Upper lobe of right lung (tissue), 1 donor: Measurements from ENCODE around the gene GDNF. TPM values are rescaled to one million over a fixed set of nuclear protein-coding genes. Genes with fewer than 3 reads are reported as not detected.

ENCODE experiments used
- ATAC-seq: fragments of 200-7000 bp; cut with Tn5 transposase; one replicate; pipeline ENCODE4 v1.9.1; 2020; ENCODE audit warnings: mild to moderate bottlenecking, moderate library complexity
- DNase-seq: peaks from one replicate; pipeline ENCODE4 v3.0.0-alpha.2; 2020
- H3K27ac ChIP-seq: fragments of 200-600 bp; one replicate; pipeline ENCODE4 v1.8.0; 2022
- H3K27me3 ChIP-seq: fragments of 200-600 bp; one replicate; pipeline ENCODE4 v1.8.0; 2022; ENCODE audit warnings: mild to moderate bottlenecking
- H3K36me3 ChIP-seq: fragments of 200-600 bp; one replicate; pipeline ENCODE4 v1.8.0; 2022
- H3K4me1 ChIP-seq: fragments of 200-600 bp; one replicate; pipeline ENCODE4 v1.8.0; 2022
- H3K4me3 ChIP-seq: fragments of 200-600 bp; one replicate; pipeline ENCODE4 v1.8.0; 2022; ENCODE audit warnings: mild to moderate bottlenecking
- H3K9me3 ChIP-seq: fragments of 200-600 bp; one replicate; pipeline ENCODE4 v1.8.0; 2022
- CTCF ChIP-seq: fragments of 200-600 bp; IDR thresholded peaks from one replicate; pipeline ENCODE4 v1.8.0; 2022; ENCODE audit warnings: antibody characterized with exemption
- intact Hi-C: fragments of 100-400 bp; cut with DNase I; formaldehyde crosslinking; loops from one replicate; pipeline ENCODE4 v1.11.0; 2022
- total RNA-seq: library from RNA; stranded (reverse); fragmentation: NEBNext Ultra II Directional; extraction: Animal tissue kit (Norgen Biotek cat#: 25700); gene quantifications from one replicate; pipeline ENCODE4 v1.2.1, GENCODE V29; 2021
- donor health status: DM: no; HTN: yes; CAD: no; lungs with severe emphysema.

Gene GDNF
- total RNA-seq, 1 donor from 2014 or later = 0.23 TPM

GRCh38 chr5:37876943-37877342, 37.1 kb upstream of the GDNF start:
- Histone ChIP-seq H3K9me3 (no peaks in the 10 kb centered on the region), H3K4me1 (no peaks in the 10 kb centered on the region), H3K4me3 (no peak overlapping the region), H3K36me3 (no peaks in the 10 kb centered on the region), H3K27ac (no peak overlapping the region), H3K27me3 (no peaks in the 10 kb centered on the region)
- TF ChIP-seq CTCF = no peak
- ATAC-seq (no peak), DNase-seq (no peak)
- intact Hi-C loops = no loop called here

- no peak for ATAC-seq
- no peak for DNase-seq
- H3K36me3 ChIP-seq = no peaks in the 10 kb centered on the region
- no peaks in the 10 kb centered on the region for H3K9me3 ChIP-seq
- no peak overlapping the region for H3K27ac ChIP-seq
- H3K4me1 ChIP-seq = no peaks in the 10 kb centered on the region
- no peak for TF ChIP-seq CTCF
- no peaks in the 10 kb centered on the region for H3K27me3 ChIP-seq
- H3K4me3 ChIP-seq = no peak overlapping the region
- intact Hi-C loops = no loop called here
Measured at GRCh38 chr5:37876245-37876644, 36.4 kb upstream of the GDNF start.

GRCh38 chr5:37875051-37875787, 35.4 kb upstream of the GDNF start:
- Histone ChIP-seq H3K27ac (no peak overlapping the region), H3K9me3 (no peaks in the 10 kb centered on the region), H3K27me3 (no peaks in the 10 kb centered on the region), H3K4me3 (no peak overlapping the region), H3K36me3 (no peaks in the 10 kb centered on the region), H3K4me1 (no peaks in the 10 kb centered on the region)
- DNase-seq (no peak), ATAC-seq (no peak)
- no peak for TF ChIP-seq CTCF
- intact Hi-C loops = no loop called here

GRCh38 chr5:37873988-37874387, 34.1 kb upstream of the GDNF start:
- Histone ChIP-seq H3K27me3 (no peaks in the 10 kb centered on the region), H3K36me3 (no peaks in the 10 kb centered on the region), H3K27ac (no peak overlapping the region), H3K4me3 (no peak overlapping the region), H3K9me3 (no peaks in the 10 kb centered on the region), H3K4me1 (no peaks in the 10 kb centered on the region)
- TF ChIP-seq CTCF = no peak
- no peak for ATAC-seq
- DNase-seq = no peak
- intact Hi-C loops = no loop called here

- no peak for TF ChIP-seq CTCF
- Histone ChIP-seq H3K4me1 (no peaks in the 10 kb centered on the region), H3K27me3 (no peaks in the 10 kb centered on the region), H3K27ac (no peak overlapping the region), H3K9me3 (no peaks in the 10 kb centered on the region), H3K4me3 (no peak overlapping the region), H3K36me3 (no peaks in the 10 kb centered on the region)
- no peak for ATAC-seq
- no peak for DNase-seq
- intact Hi-C loops = no loop called here
Measured at GRCh38 chr5:37871023-37871815, 31.4 kb upstream of the GDNF start.
